Measurements from ENCODE around the gene MSLN. TPM values are rescaled to one million over a fixed set of nuclear protein-coding genes. Genes with fewer than 3 reads are reported as not detected.
"Not testable (repeated sequence)": the region's sequence is repeated elsewhere in the genome, so short reads cannot be mapped to it uniquely, and the experiment has no call there.

The MSLN gene
- total RNA-seq: 1 to 10 TPM in 1 of 2 donors, not detected in 1; 1.3 TPM

DNA sequence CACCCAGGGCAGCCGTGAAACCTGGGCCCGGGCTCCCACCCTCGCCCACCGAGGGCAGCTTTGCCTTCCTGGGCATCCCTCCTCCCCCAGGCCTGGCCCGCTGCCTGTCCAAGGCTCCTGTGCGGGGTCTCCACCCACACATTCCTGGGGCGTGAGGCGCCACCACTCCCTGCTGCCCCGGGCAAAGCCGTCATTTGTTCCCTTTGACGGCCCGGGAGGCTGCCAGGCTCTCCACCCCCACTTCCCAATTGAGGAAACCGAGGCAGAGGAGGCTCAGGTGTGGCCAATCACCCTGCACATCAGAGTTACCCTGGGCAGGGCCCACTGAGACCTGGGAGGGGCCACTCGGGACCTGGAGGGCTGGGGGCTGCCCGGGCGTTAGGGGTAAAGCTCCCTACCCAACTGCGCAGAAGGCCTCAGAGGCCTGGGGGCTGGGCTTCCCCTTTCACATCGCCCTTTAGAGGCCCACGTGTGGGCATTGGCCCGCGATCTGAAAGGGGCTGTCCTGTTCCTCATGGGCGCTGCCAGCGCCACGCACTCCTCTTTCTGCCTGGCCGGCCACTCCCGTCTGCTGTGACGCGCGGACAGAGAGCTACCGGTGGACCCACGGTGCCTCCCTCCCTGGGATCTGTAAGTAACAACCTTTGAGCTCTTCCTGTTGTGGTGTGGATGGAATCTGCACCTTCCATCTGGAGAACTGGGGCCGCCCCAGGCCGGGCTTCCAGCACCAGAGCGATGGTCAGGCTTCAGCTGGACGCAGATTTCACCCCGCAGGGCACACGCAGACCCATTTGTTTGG lies at the start of gene MSLN:
MSLN (plus strand) TSS at position 190 of the 799 bp plus-strand sequence. CDS start 1,947 bp downstream, outside the sequence.
- TF ChIP-seq, protein P1, sequence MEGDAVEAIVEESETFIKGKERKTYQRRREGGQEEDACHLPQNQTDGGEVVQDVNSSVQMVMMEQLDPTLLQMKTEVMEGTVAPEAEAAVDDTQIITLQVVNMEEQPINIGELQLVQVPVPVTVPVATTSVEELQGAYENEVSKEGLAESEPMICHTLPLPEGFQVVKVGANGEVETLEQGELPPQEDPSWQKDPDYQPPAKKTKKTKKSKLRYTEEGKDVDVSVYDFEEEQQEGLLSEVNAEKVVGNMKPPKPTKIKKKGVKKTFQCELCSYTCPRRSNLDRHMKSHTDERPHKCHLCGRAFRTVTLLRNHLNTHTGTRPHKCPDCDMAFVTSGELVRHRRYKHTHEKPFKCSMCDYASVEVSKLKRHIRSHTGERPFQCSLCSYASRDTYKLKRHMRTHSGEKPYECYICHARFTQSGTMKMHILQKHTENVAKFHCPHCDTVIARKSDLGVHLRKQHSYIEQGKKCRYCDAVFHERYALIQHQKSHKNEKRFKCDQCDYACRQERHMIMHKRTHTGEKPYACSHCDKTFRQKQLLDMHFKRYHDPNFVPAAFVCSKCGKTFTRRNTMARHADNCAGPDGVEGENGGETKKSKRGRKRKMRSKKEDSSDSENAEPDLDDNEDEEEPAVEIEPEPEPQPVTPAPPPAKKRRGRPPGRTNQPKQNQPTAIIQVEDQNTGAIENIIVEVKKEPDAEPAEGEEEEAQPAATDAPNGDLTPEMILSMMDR (IDR thresholded peaks at IDR 0.05): no peak
- no peak within 1 kb of the TSS for H3K27ac ChIP-seq
- H3K9me3 ChIP-seq: no peaks in the 10 kb centered on the region
- H3K36me3 ChIP-seq: no peaks in the 10 kb centered on the region
- no peaks in the 10 kb centered on the region for H3K27me3 ChIP-seq (replicated peaks; ENCODE audit: insufficient read depth)
- H3K4me1 ChIP-seq (ENCODE audit: control insufficient read depth in 1 of 2, low read depth in 2 of 2): no peaks in the 10 kb centered on the region
- no peak for DNase-seq (ENCODE audit: low spot score)
- H3K4me3 ChIP-seq: no peak within 1 kb of the TSS
- ATAC-seq (ENCODE audit: insufficient number of reproducible peaks, low FRiP score, low read depth): no peak

DNA sequence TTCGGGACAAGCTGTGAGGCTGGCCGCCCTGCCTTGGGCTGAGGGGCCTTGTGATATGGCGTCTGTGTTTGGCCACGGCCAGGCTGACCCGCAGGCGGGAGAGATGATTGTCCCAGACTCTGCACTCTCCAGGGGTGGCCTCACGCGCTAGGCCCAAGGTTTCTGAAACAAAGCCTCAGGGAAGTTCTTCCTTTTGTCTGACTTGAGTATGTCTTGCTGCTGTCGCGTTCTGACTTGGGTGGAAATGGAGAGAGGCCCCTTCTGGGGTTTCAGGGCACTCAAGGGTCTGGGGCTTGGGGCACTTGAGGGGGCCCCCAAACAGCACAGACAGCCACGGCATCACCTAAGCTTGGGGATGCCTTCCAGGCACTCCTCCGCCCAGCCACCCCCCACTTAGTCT lies 49.5 kb upstream of the MSLN start:
- ATAC-seq (ENCODE audit: insufficient number of reproducible peaks, low FRiP score, low read depth) (no peak), DNase-seq (ENCODE audit: low spot score) (no peak)
- H3K27me3 ChIP-seq (replicated peaks; ENCODE audit: insufficient read depth): peaks cover 11% of the 10 kb centered on the region
- H3K36me3 ChIP-seq: no peaks in the 10 kb centered on the region
- no peak overlapping the region for H3K27ac ChIP-seq
- TF ChIP-seq, protein P1 (IDR thresholded peaks at IDR 0.05): no peak
- H3K9me3 ChIP-seq: no peaks in the 10 kb centered on the region
- no peak overlapping the region for H3K4me3 ChIP-seq
- peaks cover 12 to 23% of the 10 kb centered on the region in 2 donors for H3K4me1 ChIP-seq (ENCODE audit: control insufficient read depth in 1 of 2, low read depth in 2 of 2)

DNA sequence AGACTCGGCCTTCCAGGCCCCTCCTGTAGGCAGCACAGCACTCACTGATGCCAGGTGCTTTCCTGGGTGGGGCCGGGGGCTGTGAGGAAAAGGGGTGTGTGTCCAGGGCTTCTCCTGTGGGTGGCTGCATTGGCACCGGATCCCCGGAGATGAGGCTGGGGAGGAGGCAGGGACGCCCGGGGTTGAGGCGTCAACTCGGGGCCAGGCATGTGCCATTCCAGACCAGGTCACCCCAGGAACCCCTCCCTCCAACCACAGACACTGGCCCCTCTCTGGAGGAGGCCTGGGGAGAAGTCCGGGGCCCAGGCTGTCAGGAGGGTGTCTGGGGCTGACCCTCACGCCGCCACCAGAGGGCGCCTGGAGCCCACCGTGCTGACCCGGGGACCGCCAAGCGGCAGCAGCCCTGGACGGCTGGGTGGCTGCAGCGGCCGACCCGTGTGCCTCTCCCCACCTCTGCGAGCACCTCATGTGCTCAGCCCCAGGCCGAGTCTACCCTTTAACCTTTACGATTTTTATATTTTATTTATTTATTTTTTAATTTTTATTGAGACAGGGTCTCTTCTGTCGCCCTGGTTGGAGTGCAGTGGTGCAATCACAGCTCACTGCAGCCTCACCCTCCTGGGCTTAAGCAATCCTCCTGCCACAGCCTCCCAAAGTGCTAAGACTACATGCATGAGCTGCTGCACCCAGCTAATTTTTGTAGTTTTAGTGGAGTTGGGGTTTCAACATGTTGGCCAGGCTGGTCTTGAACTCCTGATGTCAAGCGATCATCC lies 48.8 kb upstream of the MSLN start:
- TF ChIP-seq, protein P1 (IDR thresholded peaks at IDR 0.05): peak; percentile 93
- no peak overlapping the region for H3K4me3 ChIP-seq
- H3K36me3 ChIP-seq: no peaks in the 10 kb centered on the region
- peaks cover 12 to 30% of the 10 kb centered on the region in 2 donors for H3K4me1 ChIP-seq (ENCODE audit: control insufficient read depth in 1 of 2, low read depth in 2 of 2)
- H3K27me3 ChIP-seq (replicated peaks; ENCODE audit: insufficient read depth): peaks cover 11% of the 10 kb centered on the region
- no peaks in the 10 kb centered on the region for H3K9me3 ChIP-seq
- DNase-seq (ENCODE audit: low spot score) (no peak), ATAC-seq (ENCODE audit: insufficient number of reproducible peaks, low FRiP score, low read depth) (no peak)
- no peak overlapping the region for H3K27ac ChIP-seq

DNA sequence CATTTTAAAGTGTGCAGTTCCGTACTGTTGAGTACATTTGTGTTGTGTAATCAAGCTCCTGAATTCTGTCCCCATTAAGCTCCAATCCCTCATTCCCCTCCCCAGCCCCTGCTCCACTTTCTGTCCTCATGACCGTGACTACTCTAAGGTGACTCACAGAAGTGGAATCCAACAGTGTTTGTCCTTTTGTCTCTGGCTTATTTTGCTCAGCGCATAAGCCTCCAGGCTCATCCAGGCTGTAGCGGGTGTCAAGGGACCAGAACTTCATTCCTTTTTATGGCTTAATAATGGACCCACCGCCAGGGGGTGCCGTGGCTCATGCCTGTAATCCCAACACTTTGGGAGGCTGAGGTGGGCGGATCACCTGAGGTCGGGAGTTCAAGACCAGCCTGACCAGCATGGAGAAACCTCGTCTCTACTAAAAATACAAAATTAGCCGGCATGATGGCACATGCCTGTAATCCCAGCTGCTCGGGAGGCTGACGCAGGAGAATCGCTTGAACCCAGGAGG lies 47.7 kb upstream of the MSLN start:
- not testable (repeated sequence) for H3K9me3 ChIP-seq; H3K4me3 ChIP-seq; DNase-seq (ENCODE audit: low spot score); H3K27ac ChIP-seq; ATAC-seq (ENCODE audit: insufficient number of reproducible peaks, low FRiP score, low read depth); H3K36me3 ChIP-seq; H3K27me3 ChIP-seq (replicated peaks; ENCODE audit: insufficient read depth)
- TF ChIP-seq, protein P1 (IDR thresholded peaks at IDR 0.05): peak; percentile 14
- peaks cover 12 to 32% of the 10 kb centered on the region in 2 donors for H3K4me1 ChIP-seq (ENCODE audit: control insufficient read depth in 1 of 2, low read depth in 2 of 2)

DNA sequence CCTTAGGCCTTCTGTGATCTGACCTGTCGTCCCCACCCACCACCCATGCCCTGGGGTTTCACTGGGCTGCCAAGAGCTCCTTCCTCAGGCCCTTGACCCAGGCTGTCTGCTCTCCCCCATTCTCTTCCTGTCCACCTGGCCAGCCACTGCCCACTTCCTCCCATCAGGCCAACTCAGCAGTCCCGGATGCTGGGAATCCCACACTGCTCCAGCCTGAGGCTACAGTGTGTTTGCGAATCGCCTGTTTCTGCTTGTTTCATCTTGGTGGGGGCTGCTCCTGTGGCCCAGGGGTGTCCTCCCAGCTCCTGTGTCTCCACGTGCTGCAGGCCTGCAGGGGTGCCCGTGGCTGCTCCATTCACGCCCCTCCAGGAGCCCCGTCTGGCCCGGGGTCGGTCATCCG lies 46.5 kb upstream of the MSLN start:
- Histone ChIP-seq H3K27ac (no peak overlapping the region), H3K4me3 (no peak overlapping the region), H3K4me1 (ENCODE audit: control insufficient read depth in 1 of 2, low read depth in 2 of 2) (peaks cover 12 to 32% of the 10 kb centered on the region in 2 donors), H3K27me3 (replicated peaks; ENCODE audit: insufficient read depth) (no peaks in the 10 kb centered on the region), H3K36me3 (no peaks in the 10 kb centered on the region), H3K9me3 (no peaks in the 10 kb centered on the region)
- ATAC-seq (ENCODE audit: insufficient number of reproducible peaks, low FRiP score, low read depth) (no peak), DNase-seq (ENCODE audit: low spot score) (no peak)
- TF ChIP-seq, protein P1 (IDR thresholded peaks at IDR 0.05): no peak
